MCF 10A (cell line): Measurements from ENCODE around the gene DBX1. TPM values are rescaled to one million over a fixed set of nuclear protein-coding genes. Genes with fewer than 3 reads are reported as not detected.
"Not testable (repeated sequence)": the region's sequence is repeated elsewhere in the genome, so short reads cannot be mapped to it uniquely, and the experiment has no call there.

Experiments used
- BruUV-seq: library from RNA; stranded (reverse); fragments of 400-500 nt; replicated peaks from 2 replicates; lab custom pipeline; 2021; lab: Mats Ljungman, UMichigan
- CTCF ChIA-PET: fragments of 300-600 bp; sonication (Branson Sonifier 250); formaldehyde crosslinking; extraction: SDS; loops from one replicate; lab custom pipeline; 2021; ENCODE audit warnings: antibody characterized with exemption, inconsistent platforms; lab: Yijun Ruan, JAX
- POLR2A ChIA-PET: fragments of 300-600, 350-650 bp; sonication (Branson Sonifier 250); formaldehyde crosslinking; extraction: SDS; loops from one replicate; lab custom pipeline; 2020; ENCODE audit warnings: antibody characterized with exemption, inconsistent platforms; lab: Yijun Ruan, JAX
- DNase-seq: peaks from one replicate; pipeline ENCODE4 v3.0.0-alpha.2; 2018; ENCODE audit not compliant: unreplicated experiment
- H3K27ac Mint-ChIP-seq: one replicate; pipeline ENCODE4 v1.8.0; 2022; ENCODE audit warnings: mild to moderate bottlenecking, low read depth, mixed read lengths; ENCODE audit not compliant: unreplicated experiment
- H3K27me3 Mint-ChIP-seq: one replicate; pipeline ENCODE4 v1.8.0; 2022; ENCODE audit warnings: mixed read lengths; ENCODE audit not compliant: insufficient read depth, unreplicated experiment
- H3K36me3 Mint-ChIP-seq: one replicate; pipeline ENCODE4 v1.8.0; 2022; ENCODE audit warnings: mild to moderate bottlenecking, moderate library complexity, mixed read lengths; ENCODE audit not compliant: insufficient read depth, unreplicated experiment
- H3K4me1 Mint-ChIP-seq: one replicate; pipeline ENCODE4 v1.8.0; 2022; ENCODE audit warnings: mixed read lengths; ENCODE audit not compliant: insufficient read depth, unreplicated experiment
- H3K4me3 Mint-ChIP-seq: one replicate; pipeline ENCODE4 v1.8.0; 2022; ENCODE audit warnings: mild to moderate bottlenecking, moderate library complexity, mixed read lengths; ENCODE audit not compliant: unreplicated experiment
- H3K9me3 Mint-ChIP-seq: one replicate; pipeline ENCODE4 v1.8.0; 2022; ENCODE audit warnings: mixed read lengths; ENCODE audit not compliant: unreplicated experiment
- intact Hi-C: fragments of 100-400 bp; cut with micrococcal nuclease; formaldehyde crosslinking; loops from 2 replicates; pipeline ENCODE4 v1.14.1; 2022
- total RNA-seq: library from RNA; stranded (reverse); gene quantifications from 2 replicates; pipeline ENCODE4 v1.2.3, GENCODE V29; 2022
- TF ChIP-seq, protein P1 (sequence below): fragments of 200-600 bp; IDR thresholded peaks from one replicate; pipeline ENCODE4 v1.8.0; 2022; ENCODE audit warnings: antibody characterized with exemption, mild to moderate bottlenecking; ENCODE audit not compliant: unreplicated experiment

DBX1 gene
- total RNA-seq, 1 experiment from 2014 or later: not detected

DNA sequence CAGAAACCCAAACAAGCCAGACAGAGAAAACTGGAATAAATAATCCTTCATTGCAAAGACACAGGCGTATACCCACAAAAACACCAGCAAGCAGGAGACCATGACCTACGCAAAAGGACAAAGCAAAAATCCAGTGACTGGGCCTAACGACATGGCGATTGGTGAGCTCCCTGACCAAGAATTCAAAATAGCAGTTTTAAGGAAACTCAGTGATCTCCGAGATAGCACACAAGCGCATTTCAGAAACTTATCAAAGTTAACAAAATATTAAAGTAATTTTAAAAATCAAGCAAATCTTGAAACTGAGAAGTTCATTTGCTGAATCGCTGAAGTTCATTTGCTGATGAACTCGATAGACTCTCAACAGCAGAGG lies 27.6 kb downstream of the DBX1 start:
- no TSS peak for BruUV-seq
- intact Hi-C loops: loop anchor here (1.0 to 2.0 kb wide), 4 partner anchors 181 to 576 kb away; no protein-coding TSS in a partner anchor
- CTCF ChIA-PET: interaction anchor here (0.6 to 13.1 kb wide), 72 partner anchors 8 to 1831 kb away, joined by 3 to 179 read pairs (median 4); partner anchors contain the start of gene HTATIP2

DNA sequence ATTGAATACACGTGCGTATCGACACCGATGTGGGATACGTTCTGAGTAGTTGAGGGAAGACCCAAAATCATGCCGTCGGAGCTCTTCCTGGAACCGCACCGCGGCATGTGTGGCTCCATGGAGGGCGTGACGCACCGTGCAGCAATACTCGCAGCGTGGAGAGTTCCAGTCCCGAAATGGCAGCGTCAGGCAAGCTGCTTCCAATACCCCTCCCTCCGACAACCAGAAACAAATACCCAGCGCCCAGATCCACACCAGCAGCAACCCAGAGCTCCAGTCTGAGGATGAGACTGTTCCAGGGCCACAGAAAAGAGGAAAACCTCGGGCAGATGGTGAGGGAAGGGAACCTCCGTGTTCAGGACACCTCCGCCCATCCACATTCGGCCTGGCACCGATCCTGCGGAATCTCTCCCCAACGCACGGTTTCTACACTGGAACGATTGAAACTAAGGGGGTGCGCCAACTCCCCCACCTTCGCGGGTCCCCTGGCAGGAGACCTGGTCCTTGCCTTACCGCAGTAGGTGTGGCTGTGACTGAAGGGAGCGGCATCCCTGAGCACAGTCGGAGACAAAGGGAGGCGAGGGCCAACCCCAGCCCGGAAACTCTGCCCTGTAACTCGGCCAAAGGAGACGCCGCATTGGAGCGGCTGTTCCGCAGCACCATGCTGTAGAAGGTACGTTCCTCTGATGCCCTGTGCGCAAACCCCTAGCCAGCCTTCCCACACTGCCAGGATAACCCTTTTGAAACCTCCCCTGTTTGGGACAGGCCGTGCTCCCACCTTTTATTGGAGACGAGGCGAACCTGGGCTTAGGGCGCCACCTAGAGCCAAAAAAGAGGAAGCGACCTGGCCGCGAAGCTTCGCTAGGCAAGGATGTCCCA lies 28.2 kb downstream of the DBX1 start:
- peak overlapping the region; percentile 62 for H3K4me3 Mint-ChIP-seq
- H3K27ac Mint-ChIP-seq: no peak overlapping the region
- peaks cover 2% of the 10 kb centered on the region for H3K36me3 Mint-ChIP-seq
- peaks cover 11% of the 10 kb centered on the region for H3K4me1 Mint-ChIP-seq
- DNase-seq: peak; percentile 64
- no peaks in the 10 kb centered on the region for H3K9me3 Mint-ChIP-seq
- no peaks in the 10 kb centered on the region for H3K27me3 Mint-ChIP-seq
- BruUV-seq: no TSS peak
- TF ChIP-seq, protein P1, sequence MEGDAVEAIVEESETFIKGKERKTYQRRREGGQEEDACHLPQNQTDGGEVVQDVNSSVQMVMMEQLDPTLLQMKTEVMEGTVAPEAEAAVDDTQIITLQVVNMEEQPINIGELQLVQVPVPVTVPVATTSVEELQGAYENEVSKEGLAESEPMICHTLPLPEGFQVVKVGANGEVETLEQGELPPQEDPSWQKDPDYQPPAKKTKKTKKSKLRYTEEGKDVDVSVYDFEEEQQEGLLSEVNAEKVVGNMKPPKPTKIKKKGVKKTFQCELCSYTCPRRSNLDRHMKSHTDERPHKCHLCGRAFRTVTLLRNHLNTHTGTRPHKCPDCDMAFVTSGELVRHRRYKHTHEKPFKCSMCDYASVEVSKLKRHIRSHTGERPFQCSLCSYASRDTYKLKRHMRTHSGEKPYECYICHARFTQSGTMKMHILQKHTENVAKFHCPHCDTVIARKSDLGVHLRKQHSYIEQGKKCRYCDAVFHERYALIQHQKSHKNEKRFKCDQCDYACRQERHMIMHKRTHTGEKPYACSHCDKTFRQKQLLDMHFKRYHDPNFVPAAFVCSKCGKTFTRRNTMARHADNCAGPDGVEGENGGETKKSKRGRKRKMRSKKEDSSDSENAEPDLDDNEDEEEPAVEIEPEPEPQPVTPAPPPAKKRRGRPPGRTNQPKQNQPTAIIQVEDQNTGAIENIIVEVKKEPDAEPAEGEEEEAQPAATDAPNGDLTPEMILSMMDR: peak; percentile 89
- CTCF ChIA-PET: interaction anchor here (0.6 to 13.1 kb wide), 78 partner anchors 9 to 1899 kb away, joined by 3 to 179 read pairs (median 4); partner anchors contain the start of gene HTATIP2
- POLR2A ChIA-PET: interaction anchor here (0.8 to 1.7 kb wide), 3 partner anchors 10 to 220 kb away, joined by 3 to 4 read pairs (median 3); no protein-coding TSS in a partner anchor
- intact Hi-C loops: loop anchor here (1.0 to 2.0 kb wide), 4 partner anchors 181 to 575 kb away; no protein-coding TSS in a partner anchor

More for the DNA sequence above, 27.6 kb downstream of the DBX1 start:
- H3K4me3 Mint-ChIP-seq: peak overlapping the region; percentile 62
- H3K4me1 Mint-ChIP-seq: peaks cover 9% of the 10 kb centered on the region
- H3K9me3 Mint-ChIP-seq: no peaks in the 10 kb centered on the region
- no peak for DNase-seq
- no peaks in the 10 kb centered on the region for H3K36me3 Mint-ChIP-seq
- no peaks in the 10 kb centered on the region for H3K27me3 Mint-ChIP-seq
- TF ChIP-seq, protein P1: no peak
- no peak overlapping the region for H3K27ac Mint-ChIP-seq
- POLR2A ChIA-PET: interaction anchor here (1.2 to 1.7 kb wide), 2 partner anchors 9 to 21 kb away, joined by 3 to 4 read pairs; no protein-coding TSS in a partner anchor

DNA sequence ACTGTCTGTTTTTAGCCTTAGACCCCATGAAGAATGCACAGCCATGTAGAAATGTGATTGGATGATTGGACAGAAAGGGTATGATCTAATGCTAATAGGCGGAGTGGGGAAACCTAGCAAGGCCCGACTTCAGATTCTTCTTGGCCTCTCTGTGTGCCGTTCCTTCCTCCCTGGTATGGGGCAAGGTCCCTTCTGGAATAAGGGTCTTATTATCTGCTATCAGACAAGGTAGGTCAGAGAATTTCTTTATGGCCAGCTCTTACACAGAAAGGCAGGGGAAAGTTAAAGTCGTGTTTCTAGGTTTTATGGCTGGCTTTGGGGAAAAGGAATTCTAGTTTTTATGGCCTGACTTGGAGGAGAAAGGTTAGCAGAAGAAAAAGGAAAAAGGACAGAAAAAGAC lies 30.6 kb downstream of the DBX1 start:
- POLR2A ChIA-PET: no interaction called here
- Mint-ChIP-seq H3K4me1 (peaks cover 27% of the 10 kb centered on the region), H3K27me3 (no peaks in the 10 kb centered on the region), H3K9me3 (no peaks in the 10 kb centered on the region), H3K4me3 (no peak overlapping the region), H3K36me3 (peaks cover 11% of the 10 kb centered on the region), H3K27ac (no peak overlapping the region)
- DNase-seq: no peak
- CTCF ChIA-PET: interaction anchor here (0.6 to 6.4 kb wide), 26 partner anchors 10 to 480 kb away, joined by 3 to 253 read pairs (median 7); no protein-coding TSS in a partner anchor
- intact Hi-C loops: loop anchor here (5.0 kb wide), 1 partner anchor 483 kb away; no protein-coding TSS in a partner anchor
- BruUV-seq: no TSS peak
- TF ChIP-seq, protein P1: no peak

DNA sequence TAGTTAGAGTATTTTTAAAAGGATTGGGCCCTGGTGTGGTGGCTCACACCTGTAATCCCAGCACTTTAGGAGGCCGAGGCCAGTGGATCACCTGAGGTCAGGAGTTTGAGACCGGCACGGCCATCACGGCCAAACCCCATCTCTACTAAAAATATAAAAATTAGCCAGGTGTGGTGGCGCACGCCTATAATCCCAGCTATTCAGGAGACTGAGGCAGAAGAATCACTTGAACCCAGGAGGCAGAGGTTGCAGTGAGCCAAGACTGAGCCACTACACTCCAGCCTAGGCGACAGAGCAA lies 31.8 kb downstream of the DBX1 start:
- H3K27me3 Mint-ChIP-seq, DNase-seq, BruUV-seq, H3K4me3 Mint-ChIP-seq, H3K9me3 Mint-ChIP-seq: not testable (repeated sequence)
- ChIA-PET POLR2A (interaction anchor here (0.7 to 4.4 kb wide), 8 partner anchors 11 to 226 kb away, joined by 3 to 28 read pairs (median 4); partner anchors contain the start of gene DBX1), CTCF (interaction anchor here (0.5 to 6.4 kb wide), 78 partner anchors 8 to 903 kb away, joined by 3 to 253 read pairs (median 5); partner anchors contain the start of gene HTATIP2)
- Mint-ChIP-seq H3K4me1 (peaks cover 27% of the 10 kb centered on the region), H3K36me3 (peaks cover 15% of the 10 kb centered on the region), H3K27ac (peak overlapping the region; percentile 23)
- intact Hi-C loops: loop anchor here (1.0 to 5.0 kb wide), 3 partner anchors 209 to 484 kb away; no protein-coding TSS in a partner anchor
